Right hindlimb (tissue), 1 donor: Measurements from ENCODE around the gene NPPC.

Experiments used
- DNase-seq: peaks from one replicate; pipeline ENCODE4 v3.0.0-alpha.2; 2018

NPPC gene

GRCh38 chr2:231934441-231935206 is 8.4 kb upstream of the NPPC start:
- no peak for DNase-seq

- peak; percentile 85 for DNase-seq
Measured at GRCh38 chr2:231933916-231934401, 7.8 kb upstream of the NPPC start.

- DNase-seq: no peak
Measured at GRCh38 chr2:231932985-231933915, 7.1 kb upstream of the NPPC start.

GRCh38 chr2:231932711-231932970 is 6.4 kb upstream of the NPPC start:
- no peak for DNase-seq

- DNase-seq: peak; percentile 48
Measured at GRCh38 chr2:231931481-231931915, 5.3 kb upstream of the NPPC start.

- DNase-seq: peak; percentile 76
Measured at GRCh38 chr2:231930593-231931281, 4.5 kb upstream of the NPPC start.

- peak; percentile 72 for DNase-seq
Measured at GRCh38 chr2:231929961-231930592, 3.9 kb upstream of the NPPC start.

- DNase-seq: no peak
Measured at GRCh38 chr2:231928901-231929725, 2.9 kb upstream of the NPPC start.

GRCh38 chr2:231928481-231928880 is 2.3 kb upstream of the NPPC start:
- no peak for DNase-seq

GRCh38 chr2:231927566-231927890 is 1.3 kb upstream of the NPPC start:
- DNase-seq: no peak

GRCh38 chr2:231926761-231927565 is 767 bp upstream of the NPPC start:
- peak; percentile 54 for DNase-seq

GRCh38 chr2:231925303-231926179 is 655 bp downstream of the NPPC start:
- DNase-seq: peak; percentile 88

- no peak for DNase-seq
Measured at GRCh38 chr2:231924889-231925275, 1.3 kb downstream of the NPPC start.

GRCh38 chr2:231923951-231924888 is 2.0 kb downstream of the NPPC start:
- DNase-seq: no peak

- DNase-seq: no peak
Measured at GRCh38 chr2:231923010-231923344, 3.2 kb downstream of the NPPC start.

GRCh38 chr2:231922311-231923009 is 3.7 kb downstream of the NPPC start:
- no peak for DNase-seq

GRCh38 chr2:231920795-231921194 is 5.4 kb downstream of the NPPC start:
- DNase-seq: no peak

GRCh38 chr2:231920366-231920765 is 5.8 kb downstream of the NPPC start:
- no peak for DNase-seq
